Calu3 (cell line): ENCODE data around the gene NCKAP5L. TPM values are rescaled to one million over a fixed set of nuclear protein-coding genes. Genes with fewer than 3 reads are reported as not detected.

ENCODE experiments used
- BruUV-seq: library from RNA; stranded (reverse); fragments of 400-500 nt; replicated peaks from 2 replicates; lab custom pipeline; 2021; lab: Mats Ljungman, UMichigan
- CTCF ChIA-PET: fragments of 300-600 bp; sonication (Branson Sonifier 250); formaldehyde crosslinking; loops from one replicate; lab custom pipeline; 2022; ENCODE audit warnings: antibody characterized with exemption; lab: Charles Lee
- DNase-seq: peaks from one replicate; pipeline ENCODE4 v3.0.0; 2022
- H3K27ac Mint-ChIP-seq: one replicate; pipeline ENCODE4 v1.8.0; 2022; ENCODE audit warnings: mixed read lengths; ENCODE audit not compliant: unreplicated experiment
- H3K27me3 Mint-ChIP-seq: one replicate; pipeline ENCODE4 v1.8.0; 2022; ENCODE audit warnings: mixed read lengths; ENCODE audit not compliant: unreplicated experiment
- H3K36me3 Mint-ChIP-seq: one replicate; pipeline ENCODE4 v1.8.0; 2022; ENCODE audit warnings: mild to moderate bottlenecking, moderate library complexity, mixed read lengths; ENCODE audit not compliant: insufficient read depth, unreplicated experiment
- H3K4me1 Mint-ChIP-seq: one replicate; pipeline ENCODE4 v1.8.0; 2022; ENCODE audit warnings: mild to moderate bottlenecking, low read depth, mixed read lengths; ENCODE audit not compliant: unreplicated experiment
- H3K4me3 Mint-ChIP-seq: one replicate; pipeline ENCODE4 v1.8.0; 2022; ENCODE audit warnings: mild to moderate bottlenecking, low read depth, moderate library complexity, mixed read lengths; ENCODE audit not compliant: unreplicated experiment
- H3K9me3 Mint-ChIP-seq: one replicate; pipeline ENCODE4 v1.8.0; 2022; ENCODE audit warnings: low read depth, mixed read lengths; ENCODE audit not compliant: unreplicated experiment
- CTCF ChIP-seq: fragments of 200-600 bp; IDR thresholded peaks from one replicate; pipeline ENCODE4 v1.8.0; 2022; ENCODE audit warnings: antibody characterized with exemption; ENCODE audit not compliant: unreplicated experiment
- intact Hi-C: fragments of 100-400 bp; cut with micrococcal nuclease; formaldehyde crosslinking; loops from one replicate; pipeline ENCODE4 v1.10.0; 2022; ENCODE audit not compliant: unreplicated experiment
- total RNA-seq: library from RNA; stranded (reverse); gene quantifications from 2 replicates; pipeline ENCODE4 v1.2.3, GENCODE V29; 2022

Gene NCKAP5L
- total RNA-seq, 1 experiment from 2014 or later, result 10.0 TPM

DNA sequence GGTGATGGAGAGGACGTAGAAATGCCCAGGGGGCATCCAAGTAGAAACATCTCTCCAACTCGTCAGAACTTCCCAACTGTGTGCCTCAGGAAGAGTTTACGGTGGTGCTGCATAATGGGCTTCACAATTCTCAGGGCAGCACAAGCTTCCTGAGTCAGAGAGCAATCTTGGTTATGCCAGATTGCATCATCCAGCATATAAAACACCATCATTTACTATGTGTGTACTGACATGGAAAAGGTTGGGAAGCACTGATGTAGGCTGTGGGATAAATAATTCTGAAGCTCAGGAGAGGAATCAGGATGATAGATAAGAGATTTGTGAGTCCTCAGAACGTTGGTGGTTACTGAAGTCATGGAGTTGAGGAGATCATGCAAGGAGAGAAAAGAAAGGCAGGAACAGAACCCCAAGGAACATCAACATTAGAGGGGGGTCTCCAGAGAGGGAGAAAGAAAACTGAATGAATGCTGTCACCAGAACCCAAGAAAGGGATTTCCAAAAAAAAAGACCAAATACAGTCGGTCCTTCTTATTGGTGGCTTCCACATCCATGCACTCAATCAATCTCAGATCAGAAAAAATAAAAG lies 4.7 kb upstream of the NCKAP5L start:
- DNase-seq, result no peak
- H3K36me3 Mint-ChIP-seq, result peaks cover 9% of the 10 kb centered on the region
- no TSS peak for BruUV-seq
- H3K9me3 Mint-ChIP-seq, result no peaks in the 10 kb centered on the region
- intact Hi-C loops, result no loop called here
- H3K27ac Mint-ChIP-seq, result peak overlapping the region; percentile 46
- TF ChIP-seq CTCF, result no peak
- CTCF ChIA-PET, result no interaction called here
- no peak overlapping the region for H3K4me3 Mint-ChIP-seq
- H3K27me3 Mint-ChIP-seq, result no peaks in the 10 kb centered on the region
- H3K4me1 Mint-ChIP-seq, result peaks cover 24% of the 10 kb centered on the region

DNA sequence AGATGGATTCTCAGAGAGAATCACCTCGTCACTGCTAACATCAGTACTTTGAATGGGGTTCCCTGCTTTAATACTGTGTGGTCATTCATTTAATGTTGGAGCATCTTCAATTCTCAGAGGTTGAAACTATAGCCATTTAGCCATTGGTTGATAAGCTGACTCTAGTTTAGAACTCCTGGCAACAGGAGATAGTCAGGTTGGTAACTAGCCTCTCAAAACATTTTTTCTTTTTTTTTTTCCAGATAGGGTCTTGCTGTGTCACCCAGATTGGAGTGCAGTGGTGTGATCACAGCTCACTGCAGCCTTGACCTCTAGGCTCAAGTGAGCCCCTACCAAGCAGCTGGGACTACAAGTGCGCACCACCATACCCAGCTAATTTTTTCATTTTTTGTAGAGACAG lies 3.5 kb upstream of the NCKAP5L start:
- DNase-seq, result no peak
- CTCF ChIA-PET, result no interaction called here
- H3K9me3 Mint-ChIP-seq, result no peaks in the 10 kb centered on the region
- H3K27me3 Mint-ChIP-seq, result no peaks in the 10 kb centered on the region
- no peak overlapping the region for H3K4me3 Mint-ChIP-seq
- no TSS peak for BruUV-seq
- H3K4me1 Mint-ChIP-seq, result peaks cover 24% of the 10 kb centered on the region
- intact Hi-C loops, result no loop called here
- TF ChIP-seq CTCF, result no peak
- peaks cover 18% of the 10 kb centered on the region for H3K36me3 Mint-ChIP-seq
- H3K27ac Mint-ChIP-seq, result no peak overlapping the region

GRCh38 chr12:49827401-49828099 lies 663 bp downstream of the NCKAP5L start:
- intact Hi-C loops, result no loop called here
- Mint-ChIP-seq H3K27me3 (no peaks in the 10 kb centered on the region), H3K4me3 (peak overlapping the region; percentile 80), H3K27ac (no peak overlapping the region), H3K9me3 (no peaks in the 10 kb centered on the region), H3K36me3 (peaks cover 18% of the 10 kb centered on the region), H3K4me1 (peaks cover 17% of the 10 kb centered on the region)
- CTCF ChIA-PET, result interaction anchor here (0.6 to 1.0 kb wide), 5 partner anchors 15 to 333 kb away, joined by 3 to 7 read pairs (median 5); partner anchors contain the start of gene BCDIN3D
- no TSS peak for BruUV-seq
- peak; percentile 58 for DNase-seq
- TF ChIP-seq CTCF, result no peak

DNA sequence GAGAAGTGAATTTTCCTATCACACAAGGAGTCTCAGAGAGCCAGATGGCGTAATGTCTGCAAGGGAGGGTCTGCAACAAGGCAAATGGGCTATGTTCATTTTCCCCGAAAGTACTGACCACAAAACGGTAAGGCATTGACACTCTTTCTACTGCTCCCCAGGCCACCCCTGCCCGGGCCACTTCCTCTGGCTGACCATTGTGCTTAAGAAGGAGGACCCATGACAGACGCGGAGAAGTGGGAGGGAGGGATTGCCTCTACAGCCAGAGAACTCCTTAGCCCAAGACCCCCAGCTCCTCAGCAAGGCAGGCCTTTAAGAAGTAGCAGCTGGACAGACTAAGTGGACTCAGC lies 1.2 kb downstream of the NCKAP5L start:
- H3K9me3 Mint-ChIP-seq, result no peaks in the 10 kb centered on the region
- intact Hi-C loops, result no loop called here
- H3K36me3 Mint-ChIP-seq, result peaks cover 18% of the 10 kb centered on the region
- no peak overlapping the region for H3K27ac Mint-ChIP-seq
- no peak for DNase-seq
- H3K4me3 Mint-ChIP-seq, result peak overlapping the region; percentile 80
- H3K4me1 Mint-ChIP-seq, result peaks cover 12% of the 10 kb centered on the region
- no peak for TF ChIP-seq CTCF
- BruUV-seq, result no TSS peak
- CTCF ChIA-PET, result no interaction called here
- H3K27me3 Mint-ChIP-seq, result no peaks in the 10 kb centered on the region
